ENCODE results near the gene BTBD9. TPM values are rescaled to one million over a fixed set of nuclear protein-coding genes. Genes with fewer than 3 reads are reported as not detected.
A peak's percentile ranks its signal among the peaks of the same experiment; 100 is the strongest.

Gene BTBD9
- total RNA-seq, 2 donors from 2014 or later, result 19.0 to 33.2 TPM

DNA sequence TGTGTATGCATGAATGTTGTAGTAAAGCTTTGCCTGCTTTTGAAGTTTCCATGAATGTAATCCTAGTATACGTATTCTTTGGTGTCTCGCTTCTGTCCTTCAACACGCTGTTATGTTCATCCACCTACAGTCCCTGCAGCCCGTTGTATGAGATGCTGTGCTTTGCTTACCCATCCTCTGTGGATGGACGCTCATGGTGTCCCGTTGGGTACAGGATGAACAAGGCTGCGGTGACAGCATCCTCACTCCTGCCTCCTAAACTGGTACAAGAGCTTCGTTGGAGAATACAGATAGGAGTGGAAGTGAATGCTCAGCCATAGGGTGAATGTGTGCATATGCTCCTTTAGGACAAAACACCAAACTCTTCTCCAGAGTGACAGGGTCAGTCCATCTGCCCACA is 454.0 kb downstream of the BTBD9 start:
- no peak for ATAC-seq
- intact Hi-C loops (cut with DNase I), result no loop called here
- DNase-seq, result no peak

DNA sequence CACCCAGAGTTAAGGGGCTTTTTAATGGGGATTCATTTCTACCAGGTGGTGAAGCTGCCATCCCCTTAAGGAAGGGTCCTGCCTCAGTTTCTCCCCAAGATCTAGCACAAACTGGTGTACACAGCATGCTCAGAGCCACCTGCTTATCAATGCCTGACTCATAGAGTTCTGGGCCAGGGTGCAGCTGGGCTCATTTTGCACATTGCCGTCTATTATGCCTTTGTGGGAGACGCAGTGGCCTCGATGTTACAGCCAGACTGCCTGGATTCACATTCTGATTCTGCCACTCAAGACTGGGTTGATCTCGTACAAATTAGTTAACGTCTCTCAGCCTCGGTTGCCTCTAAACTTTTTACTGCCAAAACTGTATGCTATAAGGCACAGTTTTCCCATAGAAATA is 454.5 kb downstream of the BTBD9 start:
- no peak for ATAC-seq
- intact Hi-C loops (cut with DNase I), result no loop called here
- DNase-seq, result no peak

DNA sequence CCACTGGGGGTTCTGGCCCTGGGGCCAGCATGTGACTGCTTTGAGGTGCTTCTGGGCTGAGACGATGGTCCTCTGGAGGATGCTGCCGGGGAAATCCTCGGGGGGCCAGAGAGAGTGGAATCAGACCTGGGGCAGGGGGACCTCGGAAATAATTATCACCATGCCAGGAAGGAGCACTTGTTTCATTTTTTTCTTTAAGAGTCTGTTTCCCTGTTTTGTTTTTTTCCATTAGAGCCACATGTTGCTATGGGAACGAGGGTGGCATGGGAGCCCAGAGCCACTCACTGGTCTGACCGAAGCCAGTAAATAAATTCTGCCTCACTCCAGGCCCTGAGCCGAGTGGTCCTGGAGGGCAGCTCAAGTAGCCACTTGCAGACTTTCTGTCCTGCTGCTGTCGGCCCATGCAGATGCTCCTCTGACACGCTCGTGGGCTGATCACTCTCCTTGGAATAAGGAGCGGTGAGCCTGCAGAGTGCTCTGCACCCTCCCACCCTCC is 455.1 kb downstream of the BTBD9 start:
- DNase-seq (no peak), ATAC-seq (no peak)
- intact Hi-C loops (cut with DNase I), result no loop called here

DNA sequence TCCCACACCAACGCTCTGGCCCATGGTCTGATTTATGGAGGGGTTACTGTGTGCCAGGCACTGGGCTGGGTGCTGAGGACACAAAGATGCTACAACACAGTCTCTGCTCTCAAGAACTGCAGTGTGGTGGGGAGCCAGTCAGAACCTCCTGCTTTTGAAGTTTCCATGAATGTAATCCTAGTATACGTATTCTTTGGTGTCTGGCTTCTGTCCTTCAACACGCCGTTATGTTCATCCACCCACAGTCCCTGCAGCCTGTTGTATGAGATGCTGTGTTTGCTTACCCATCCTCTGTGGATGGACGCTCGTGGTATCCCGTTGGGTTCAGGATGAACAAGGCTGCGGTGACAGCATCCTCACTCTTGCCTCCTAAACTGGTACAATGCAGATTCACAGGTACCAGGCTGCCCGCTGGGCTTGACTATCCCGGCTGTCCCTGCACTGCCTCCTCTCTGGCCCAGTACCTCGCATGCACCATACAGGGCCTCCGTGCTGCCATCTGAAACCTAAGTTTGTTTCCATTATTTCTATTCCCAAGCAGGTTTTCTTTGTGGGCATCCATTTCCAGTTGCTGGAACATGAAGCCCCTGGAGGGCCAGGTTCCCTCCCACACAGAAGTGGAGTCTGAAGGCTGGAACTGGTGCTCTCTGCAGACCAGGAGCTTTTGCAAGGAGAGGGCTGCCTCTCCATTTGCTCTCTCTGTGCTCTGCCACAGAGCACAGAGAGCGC is 455.7 kb downstream of the BTBD9 start:
- intact Hi-C loops (cut with DNase I), result no loop called here
- ATAC-seq (no peak), DNase-seq (no peak)

DNA sequence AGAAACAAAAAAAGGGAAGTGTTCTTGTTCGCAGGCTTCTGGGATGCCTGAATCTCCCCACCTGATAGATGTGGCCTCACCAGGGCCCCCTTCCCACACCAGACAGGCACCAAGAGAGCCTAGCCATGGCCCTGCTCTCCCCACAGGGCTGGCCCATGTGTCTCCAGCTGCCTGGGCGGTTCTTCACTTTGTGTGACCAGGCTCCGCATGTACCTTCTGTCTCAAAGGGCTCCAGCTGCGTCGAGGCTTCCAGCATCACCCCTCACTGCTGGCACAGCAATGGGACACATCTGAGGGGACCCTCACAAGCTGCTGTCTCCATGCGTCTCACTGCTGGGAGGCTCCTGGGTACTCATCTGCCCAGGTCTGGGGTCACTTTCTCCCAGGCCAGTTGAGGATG is 457.3 kb downstream of the BTBD9 start:
- DNase-seq, result no peak
- intact Hi-C loops (cut with DNase I), result no loop called here
- no peak for ATAC-seq

DNA sequence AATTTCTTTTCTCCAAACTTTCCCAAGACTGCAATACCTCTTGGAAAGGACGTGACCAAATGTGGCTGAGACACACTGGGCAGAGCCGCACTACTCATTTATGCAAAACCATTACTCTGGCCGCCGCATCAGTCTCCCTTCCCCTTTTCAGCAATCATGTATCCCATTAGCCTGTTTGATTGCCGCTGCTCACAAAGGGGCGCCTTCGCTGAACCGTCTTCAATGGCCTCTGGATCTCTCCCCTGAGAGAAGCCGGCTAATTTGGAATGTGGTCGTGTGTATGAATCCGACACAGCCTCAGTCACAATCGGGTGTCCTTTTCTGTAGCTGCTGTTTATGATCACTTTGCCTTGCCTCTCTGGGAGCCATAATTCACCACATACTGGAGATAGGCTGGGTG is 459.1 kb downstream of the BTBD9 start:
- intact Hi-C loops (cut with DNase I), result no loop called here
- ATAC-seq (no peak), DNase-seq (no peak)

DNA sequence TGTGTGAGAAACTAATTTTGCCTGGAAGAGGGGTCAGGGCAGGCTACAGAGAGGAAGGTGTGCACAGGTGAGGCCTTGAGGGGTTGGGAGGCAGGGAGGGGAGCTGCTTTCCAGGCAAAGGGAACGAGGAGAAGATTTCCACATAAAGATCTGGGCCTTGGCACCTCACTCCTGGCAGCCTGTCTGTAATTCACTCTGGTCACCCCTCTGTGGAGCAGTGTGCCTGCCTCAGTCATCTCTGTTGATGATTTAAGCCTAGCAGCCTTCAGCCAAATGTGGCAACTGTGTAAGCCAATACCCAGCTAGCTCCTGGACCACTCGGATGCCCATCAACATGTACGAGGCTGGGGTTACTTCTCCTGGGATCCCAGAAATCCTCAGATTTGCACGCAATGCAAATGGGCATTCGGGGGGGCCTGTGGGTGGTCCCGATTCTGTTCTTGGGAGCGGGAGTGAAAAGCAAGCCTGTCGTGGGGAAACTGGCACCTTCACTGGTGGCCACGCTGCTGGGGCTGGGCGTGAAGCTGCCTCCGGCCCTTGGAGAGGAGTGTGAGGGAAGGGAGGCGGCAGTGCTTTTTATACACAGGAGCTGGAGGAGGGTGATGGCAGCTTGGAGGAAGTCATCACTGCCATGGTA is 459.8 kb downstream of the BTBD9 start:
- ATAC-seq (no peak), DNase-seq (no peak)
- intact Hi-C loops (cut with DNase I), result no loop called here

DNA sequence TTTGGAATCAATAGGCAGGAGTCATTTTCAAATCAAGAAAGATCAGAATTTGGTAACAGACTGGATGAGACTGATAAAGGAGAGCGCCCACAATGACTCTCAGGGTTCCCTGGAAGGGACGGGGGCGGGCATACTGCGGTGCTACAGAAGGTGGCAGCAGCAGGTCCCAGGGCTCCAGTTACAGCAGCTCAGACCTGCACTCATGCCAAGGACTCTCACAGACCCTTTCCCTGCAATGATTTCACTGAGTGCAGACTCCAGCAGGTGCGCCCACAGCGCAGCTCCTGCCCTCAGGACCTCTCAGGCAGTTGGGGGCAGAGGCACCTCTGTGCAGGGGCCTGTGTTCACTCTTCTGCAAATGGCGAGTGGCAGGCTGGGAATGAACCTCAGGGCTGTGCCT is 460.4 kb downstream of the BTBD9 start:
- no peak for ATAC-seq
- no peak for DNase-seq
- intact Hi-C loops (cut with DNase I), result no loop called here

DNA sequence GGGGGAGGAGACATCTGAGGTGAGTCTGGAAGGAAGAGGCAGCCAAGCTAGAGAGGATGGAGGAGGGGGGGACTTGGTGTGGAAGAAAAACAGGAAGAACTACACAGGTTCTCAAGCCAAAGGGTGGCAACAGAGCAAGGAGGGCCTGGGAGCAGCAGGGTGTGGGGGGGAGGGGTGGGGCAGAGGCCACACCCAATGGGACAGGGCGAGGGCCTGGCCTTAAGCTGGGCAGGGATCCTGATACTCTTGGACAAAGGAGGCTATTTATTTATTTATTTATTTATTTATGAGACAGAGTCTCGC is 461.2 kb downstream of the BTBD9 start:
- ATAC-seq (no peak), DNase-seq (peak; percentile 13)
- intact Hi-C loops (cut with DNase I), result no loop called here

DNA sequence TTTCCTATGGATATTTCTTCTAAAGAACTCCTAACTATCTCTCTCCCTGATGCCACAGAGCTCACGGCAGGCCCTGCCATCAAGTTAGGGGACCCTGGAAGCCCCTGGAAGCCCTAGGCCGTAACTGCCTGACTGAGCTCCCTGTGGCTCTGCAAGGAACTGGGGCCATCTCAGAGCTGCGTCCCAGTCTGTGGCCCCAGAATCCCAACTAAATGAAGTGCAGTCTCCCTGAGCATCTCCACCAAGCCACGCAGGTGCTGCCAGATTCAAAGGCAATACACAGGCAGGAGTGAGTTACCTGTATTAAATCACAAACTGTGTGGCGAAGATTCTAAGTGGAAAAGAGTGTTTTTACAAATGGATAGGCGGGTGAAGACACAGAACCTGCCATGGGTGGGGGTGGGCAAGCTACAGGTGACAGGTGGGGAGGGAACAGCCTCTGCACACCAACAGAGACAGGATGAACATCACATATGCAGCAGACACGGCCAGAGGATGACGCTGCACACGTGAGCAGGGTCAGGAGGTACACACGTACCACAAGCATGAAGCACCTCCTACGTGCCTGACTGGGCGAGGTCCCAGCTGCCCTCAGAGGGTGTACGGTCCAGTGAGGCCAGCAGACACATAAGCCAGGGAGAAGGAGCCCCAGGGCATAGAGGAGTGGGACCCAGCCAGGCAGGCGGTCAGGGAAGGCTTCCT is 461.7 kb downstream of the BTBD9 start:
- DNase-seq (peak; percentile 5), ATAC-seq (no peak)
- intact Hi-C loops (cut with DNase I), result no loop called here

DNA sequence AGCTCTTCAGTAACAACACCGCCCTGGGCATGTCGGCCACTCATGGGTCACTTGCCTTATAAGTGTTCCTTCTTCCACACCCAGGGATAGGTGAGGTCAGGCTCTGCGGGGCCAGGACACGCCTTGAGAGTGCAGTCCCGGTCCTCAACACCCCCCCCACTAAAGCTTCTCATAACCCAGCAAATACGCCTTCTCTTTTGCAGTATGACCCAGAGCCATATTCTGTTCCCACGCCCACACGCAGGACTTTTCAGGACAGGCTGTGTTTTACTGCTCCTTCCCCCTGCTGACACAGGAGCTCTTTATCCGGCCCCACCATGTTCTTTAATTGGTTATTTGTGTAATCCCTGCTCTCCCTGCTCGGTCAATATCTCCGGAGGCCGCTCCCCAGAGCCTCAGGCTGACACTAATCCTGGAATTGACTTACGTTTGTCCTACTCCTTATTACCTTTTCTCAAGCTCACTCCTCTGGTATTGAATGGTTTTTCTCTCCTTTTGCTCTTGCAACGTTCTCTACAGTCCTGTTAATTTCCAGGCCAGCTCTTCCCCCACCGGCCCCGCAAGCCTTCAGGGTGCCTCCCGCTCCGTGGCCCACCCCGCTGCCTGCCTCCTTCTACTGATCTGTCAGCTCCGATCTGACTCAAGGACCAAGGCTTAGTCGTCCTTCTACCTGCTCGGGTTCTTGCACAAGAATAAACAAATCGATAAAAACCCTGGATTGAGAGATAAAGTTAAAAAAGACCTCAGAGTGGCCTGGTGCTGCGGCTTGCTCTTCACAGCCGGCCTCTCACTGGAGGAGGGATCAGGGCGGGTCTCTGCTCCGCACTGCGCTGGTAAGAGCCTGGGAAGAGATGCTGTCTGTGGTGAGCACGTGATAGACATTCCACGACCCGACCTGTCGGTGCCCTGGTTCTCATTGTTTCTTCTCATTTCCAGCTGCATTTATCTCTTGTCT is 462.7 kb downstream of the BTBD9 start:
- ATAC-seq (peak; percentile 21 to 60), DNase-seq (peak; percentile 30)
- intact Hi-C loops (cut with DNase I), result no loop called here

DNA sequence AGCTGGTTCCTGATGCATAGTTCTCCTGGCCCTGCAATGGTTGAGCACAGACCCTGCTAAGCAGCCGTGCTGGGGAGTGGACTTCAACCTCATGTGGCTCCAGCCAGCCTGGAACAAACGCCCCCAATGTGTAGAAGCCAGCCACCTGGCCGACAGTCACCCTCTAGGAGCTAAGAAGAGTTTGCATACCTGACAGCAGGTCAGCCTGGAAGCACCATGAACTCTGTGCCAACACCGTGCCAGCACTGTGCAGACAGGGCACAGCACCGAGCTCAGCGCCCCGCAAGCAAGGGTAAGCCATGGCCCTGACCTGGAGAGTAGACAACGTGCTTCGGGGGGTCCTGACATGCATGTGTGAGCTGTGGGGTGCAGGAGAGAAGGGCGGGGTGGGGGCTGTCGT is 463.9 kb downstream of the BTBD9 start:
- intact Hi-C loops (cut with DNase I), result no loop called here
- ATAC-seq, result no peak

DNA sequence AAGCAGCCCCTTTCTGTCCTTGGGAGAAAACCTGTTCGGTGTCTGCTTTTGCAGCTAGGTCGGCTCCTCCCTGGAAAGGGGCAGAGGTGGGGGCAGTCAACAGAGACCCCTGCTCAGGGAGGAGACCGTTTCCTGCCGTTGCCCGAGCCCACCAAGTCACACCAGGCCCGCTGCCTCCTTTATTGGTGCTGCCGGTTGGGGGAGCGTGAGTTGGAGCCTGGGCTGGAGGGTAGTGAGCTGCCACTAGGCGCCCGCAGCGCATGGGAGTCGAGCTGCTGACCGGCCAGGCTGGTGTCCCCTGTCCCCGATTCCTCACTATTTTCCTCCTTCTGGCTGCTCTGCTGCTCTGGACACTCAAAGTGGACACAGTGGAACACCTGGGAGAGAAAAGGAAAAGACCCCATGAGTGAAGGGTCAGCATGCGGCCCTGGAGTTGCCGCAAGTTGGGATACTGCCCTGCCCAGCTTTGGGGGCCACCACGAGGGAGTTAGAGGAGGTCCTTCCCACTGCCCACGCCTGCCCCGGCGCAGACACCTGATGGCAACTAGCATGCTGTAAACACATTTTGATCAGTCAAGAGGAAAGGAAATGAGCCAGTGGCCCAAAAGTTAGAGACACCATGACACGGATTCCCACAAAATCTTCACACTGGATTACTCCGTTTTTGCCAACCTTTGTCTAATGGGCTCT is 464.8 kb downstream of the BTBD9 start:
- intact Hi-C loops (cut with DNase I), result no loop called here
- ATAC-seq, result no peak
- DNase-seq, result no peak

More for the DNA sequence above, 463.9 kb downstream of the BTBD9 start:
- peak; percentile 13 for DNase-seq

DNA sequence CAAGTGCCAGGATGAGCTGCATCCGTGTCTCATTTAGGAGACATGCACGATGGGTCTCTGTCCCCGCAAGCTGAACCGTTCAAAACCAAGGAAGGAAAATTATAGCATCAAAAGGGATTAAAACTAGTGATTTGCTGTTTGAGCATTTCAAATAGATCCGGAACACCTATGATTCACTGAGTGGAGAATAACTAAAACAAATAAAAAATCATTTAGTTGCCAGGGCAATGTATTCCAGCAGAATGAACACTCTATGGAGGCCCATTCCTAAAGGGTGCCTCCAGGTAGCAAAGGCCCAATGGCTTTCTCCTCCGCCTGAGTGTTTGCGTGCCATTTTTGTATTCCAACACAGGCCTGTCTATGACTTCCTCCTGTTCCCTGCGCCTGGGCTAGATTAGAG is 465.4 kb downstream of the BTBD9 start:
- DNase-seq, result no peak
- intact Hi-C loops (cut with DNase I), result no loop called here
- no peak for ATAC-seq

DNA sequence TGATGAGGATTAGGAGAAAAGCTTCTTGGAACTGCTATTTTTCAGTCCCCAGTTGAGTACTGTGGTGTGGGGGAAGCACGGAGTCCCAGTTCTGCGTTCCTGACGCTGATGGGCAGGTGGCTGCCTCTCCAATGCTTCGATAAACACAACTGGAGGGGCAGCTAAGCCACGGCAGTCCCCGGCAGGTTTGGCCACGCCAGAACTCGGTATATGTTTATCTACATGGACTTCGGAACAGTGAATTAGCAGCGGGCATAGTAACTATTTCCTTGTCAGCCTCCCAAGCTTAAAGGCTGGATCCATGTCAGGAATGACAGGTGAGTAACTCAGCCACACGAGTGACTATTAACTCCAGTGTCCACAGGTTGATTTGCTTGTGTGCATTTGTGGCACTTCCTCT is 465.8 kb downstream of the BTBD9 start:
- intact Hi-C loops (cut with DNase I), result no loop called here
- DNase-seq (no peak), ATAC-seq (no peak)

DNA sequence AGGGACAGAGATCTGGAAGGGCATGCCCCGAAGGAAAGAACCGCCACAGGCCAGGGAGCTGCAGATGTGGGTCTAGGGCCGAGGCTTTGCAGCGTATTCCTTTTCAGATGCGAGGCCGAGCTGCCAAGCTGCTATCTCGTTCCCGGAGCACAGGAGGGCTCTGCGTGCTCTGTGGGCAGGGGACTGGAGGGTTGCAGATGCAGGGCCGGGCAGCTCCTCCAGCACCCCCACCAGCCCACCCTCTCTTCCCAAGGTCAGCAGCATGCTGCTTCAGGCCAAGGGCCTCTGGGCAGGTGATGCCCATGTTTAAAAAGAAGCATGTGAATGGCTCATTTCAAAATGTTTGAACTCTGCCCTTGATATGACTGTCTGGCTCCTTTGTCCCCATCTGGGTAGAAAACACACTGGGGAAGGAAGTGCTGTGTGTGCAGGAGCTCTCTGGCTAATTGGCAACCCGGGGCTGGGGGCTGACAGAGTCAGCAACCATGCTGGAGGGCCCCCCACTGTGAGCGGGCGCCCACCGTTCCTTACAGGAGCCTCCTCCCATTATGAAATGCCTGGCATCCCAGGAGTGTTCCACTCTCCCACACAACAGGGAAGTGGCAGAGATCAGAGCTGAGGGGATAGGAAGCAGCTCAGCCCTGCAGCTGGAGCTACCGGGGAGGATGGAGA is 466.9 kb downstream of the BTBD9 start:
- DNase-seq, result no peak

DNA sequence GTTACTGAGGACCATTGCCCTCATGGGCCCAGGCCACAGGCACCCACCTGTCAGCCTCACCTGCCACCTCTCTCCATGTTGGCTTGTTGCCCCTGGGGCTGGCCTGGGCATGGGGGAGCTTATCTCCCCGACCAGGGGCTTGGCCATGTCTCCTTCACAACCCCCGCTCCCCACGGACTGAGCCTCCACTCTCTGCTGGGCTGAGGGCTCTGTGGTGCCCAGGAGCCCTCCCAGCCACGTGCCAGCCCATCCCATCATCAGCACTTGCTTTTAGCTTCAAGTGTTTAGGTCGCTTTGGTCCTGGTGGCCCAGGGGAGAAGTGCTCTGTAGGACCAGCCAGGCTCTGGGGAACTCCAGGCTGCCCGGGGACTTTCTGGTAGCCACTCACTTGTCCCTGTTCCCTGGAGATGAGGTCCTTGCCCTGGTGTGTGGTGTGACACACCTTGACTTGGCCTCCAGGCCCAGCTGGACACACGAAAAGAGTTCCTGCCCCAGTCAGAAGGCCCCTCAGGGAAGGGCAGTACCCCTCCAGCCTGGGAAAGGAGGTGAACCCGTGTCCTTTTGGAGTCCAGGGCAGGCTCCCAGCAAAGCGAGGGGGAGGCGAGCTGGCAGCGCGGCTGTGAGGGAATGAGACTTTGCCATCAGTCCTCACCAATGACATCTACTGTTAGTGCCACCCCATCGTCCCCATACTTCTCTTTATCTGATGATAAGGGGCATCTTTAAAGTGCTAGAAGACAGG is 467.6 kb downstream of the BTBD9 start:
- intact Hi-C loops (cut with DNase I), result no loop called here
- DNase-seq, result no peak

More for the DNA sequence above, 466.9 kb downstream of the BTBD9 start:
- no peak for ATAC-seq
- intact Hi-C loops (cut with DNase I), result no loop called here

More for the DNA sequence above, 467.6 kb downstream of the BTBD9 start:
- no peak for ATAC-seq
